Measurements from ENCODE around the gene SLC7A11. TPM values are rescaled to one million over a fixed set of nuclear protein-coding genes. Genes with fewer than 3 reads are reported as not detected.

Gene SLC7A11
- total and polyA plus RNA-seq, 2 experiments from 2014 or later: 10.0 to 33.9 TPM

DNA sequence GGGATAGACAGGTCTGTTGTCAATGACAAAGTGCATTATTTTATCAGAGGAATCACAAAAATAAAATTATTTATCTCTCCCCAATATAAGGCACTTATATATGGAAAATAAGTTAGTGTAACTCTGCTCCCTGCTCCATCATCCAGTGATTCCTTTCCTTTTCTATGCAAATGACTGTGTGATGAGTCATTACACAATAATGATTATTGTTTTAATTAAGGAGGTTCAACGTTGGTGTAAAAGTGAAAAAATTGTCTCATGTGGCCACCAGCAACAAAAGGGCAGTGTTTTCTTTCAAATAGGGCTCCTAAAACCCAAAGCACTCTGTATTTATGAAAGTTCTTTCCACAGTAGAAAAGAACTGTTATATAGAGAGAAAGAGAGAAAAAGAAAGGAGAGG is 16.7 kb downstream of the SLC7A11 start:
- H3K79me2 ChIP-seq (replicated peaks; ENCODE audit: insufficient read depth): peaks cover 34% of the 10 kb centered on the region
- no peak for TF ChIP-seq ZNF114 (CRISPR knock-in tag; IDR thresholded peaks at IDR 0.05)
- 0 out of 2 replicates have a peak, but pooled peaks have one; percentile 27 for TF ChIP-seq NANOG (IDR thresholded peaks at IDR 0.05; ENCODE audit: borderline replicate concordance)
- no peak for TF ChIP-seq JUNB (IDR thresholded peaks at IDR 0.05; ENCODE audit: unreplicated experiment)
- H3F3A ChIP-seq (replicated peaks; ENCODE audit: low read depth): no peaks in the 10 kb centered on the region
- no peak overlapping the region for H2AFZ ChIP-seq
- peak overlapping the region; percentile 7; the same call in 2 of the 3 replicates for H3K4me3 Mint-ChIP-seq
- H3K27ac ChIP-seq (ENCODE audit: low read depth): peak overlapping the region; percentile 45; the same call in 1 of the 2 replicates
- peak overlapping the region; percentile 41; the same call in 1 of the 2 replicates for H3K27ac Mint-ChIP-seq
- ATAC-seq (no peak), DNase-seq (ENCODE audit: low spot score) (no peak)
- H3K4me3 ChIP-seq: no peak overlapping the region
- peaks cover 64% of the 10 kb centered on the region for H3K4me1 ChIP-seq (ENCODE audit: insufficient read depth)
- no peaks in the 10 kb centered on the region for H4K20me1 ChIP-seq (replicated peaks; ENCODE audit: insufficient read depth)
- peaks cover 55% of the 10 kb centered on the region for H3K36me3 Mint-ChIP-seq (ENCODE audit: low read depth)
- H3K4me2 ChIP-seq: peak overlapping the region; percentile 63
- H3K9me3 Mint-ChIP-seq: no peaks in the 10 kb centered on the region
- H3K27me3 Mint-ChIP-seq (ENCODE audit: insufficient read depth, low read depth, poor library complexity): no peaks in the 10 kb centered on the region
- H3K9me2 ChIP-seq (ENCODE audit: insufficient read depth): no peaks in the 10 kb centered on the region
- H3K36me3 ChIP-seq (ENCODE audit: insufficient read depth): no peaks in the 10 kb centered on the region; the same call in 1 of the 2 replicates
- H3K4me1 Mint-ChIP-seq: peaks cover 71% of the 10 kb centered on the region
- H3K27me3 ChIP-seq (ENCODE audit: insufficient read depth): no peaks in the 10 kb centered on the region

DNA sequence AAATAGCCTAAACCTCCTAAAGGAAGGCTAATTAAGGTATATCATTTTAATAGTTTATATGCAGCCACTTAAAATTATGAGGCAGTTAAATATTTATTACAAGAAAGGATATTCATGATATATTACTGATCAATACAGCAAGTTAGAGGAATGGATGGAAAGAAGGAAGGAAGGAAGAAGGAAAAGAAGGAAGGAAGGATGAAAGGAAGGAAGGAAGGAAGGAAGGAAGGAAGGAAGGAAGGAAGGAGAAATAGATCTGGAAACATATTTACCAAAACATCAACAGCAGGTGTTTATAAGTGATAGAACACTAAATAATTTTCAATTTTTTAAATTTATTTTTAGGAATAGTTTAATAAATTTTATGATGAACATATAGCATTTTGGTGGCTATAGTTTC is 17.5 kb downstream of the SLC7A11 start:
- no peak overlapping the region for H3K27ac Mint-ChIP-seq
- DNase-seq (ENCODE audit: low spot score) (no peak), ATAC-seq (no peak)
- H3F3A ChIP-seq (replicated peaks; ENCODE audit: low read depth): no peaks in the 10 kb centered on the region
- no peak overlapping the region for H3K4me3 ChIP-seq
- H3K4me1 ChIP-seq (ENCODE audit: insufficient read depth): peaks cover 64% of the 10 kb centered on the region
- peaks cover 52% of the 10 kb centered on the region for H3K36me3 Mint-ChIP-seq (ENCODE audit: low read depth)
- H2AFZ ChIP-seq: no peak overlapping the region
- H3K9me2 ChIP-seq (ENCODE audit: insufficient read depth): no peaks in the 10 kb centered on the region
- H3K27ac ChIP-seq (ENCODE audit: low read depth): no peak overlapping the region; the same call in 1 of the 2 replicates
- peaks cover 30% of the 10 kb centered on the region for H3K79me2 ChIP-seq (replicated peaks; ENCODE audit: insufficient read depth)
- no peaks in the 10 kb centered on the region for H3K9me3 Mint-ChIP-seq
- no peaks in the 10 kb centered on the region for H4K20me1 ChIP-seq (replicated peaks; ENCODE audit: insufficient read depth)
- no peaks in the 10 kb centered on the region for H3K27me3 ChIP-seq (ENCODE audit: insufficient read depth)
- peaks cover 65% of the 10 kb centered on the region for H3K4me1 Mint-ChIP-seq
- H3K4me2 ChIP-seq: no peak overlapping the region
- H3K27me3 Mint-ChIP-seq (ENCODE audit: insufficient read depth, low read depth, poor library complexity): no peaks in the 10 kb centered on the region
- no peaks in the 10 kb centered on the region; the same call in 1 of the 2 replicates for H3K36me3 ChIP-seq (ENCODE audit: insufficient read depth)
- TF ChIP-seq ZNF331 (CRISPR knock-in tag; IDR thresholded peaks at IDR 0.05; ENCODE audit: low read depth): no peak
- no peak for TF ChIP-seq CREB1 (CRISPR knock-in tag; IDR thresholded peaks at IDR 0.05; ENCODE audit: low read depth)
- TF ChIP-seq, protein P1, sequence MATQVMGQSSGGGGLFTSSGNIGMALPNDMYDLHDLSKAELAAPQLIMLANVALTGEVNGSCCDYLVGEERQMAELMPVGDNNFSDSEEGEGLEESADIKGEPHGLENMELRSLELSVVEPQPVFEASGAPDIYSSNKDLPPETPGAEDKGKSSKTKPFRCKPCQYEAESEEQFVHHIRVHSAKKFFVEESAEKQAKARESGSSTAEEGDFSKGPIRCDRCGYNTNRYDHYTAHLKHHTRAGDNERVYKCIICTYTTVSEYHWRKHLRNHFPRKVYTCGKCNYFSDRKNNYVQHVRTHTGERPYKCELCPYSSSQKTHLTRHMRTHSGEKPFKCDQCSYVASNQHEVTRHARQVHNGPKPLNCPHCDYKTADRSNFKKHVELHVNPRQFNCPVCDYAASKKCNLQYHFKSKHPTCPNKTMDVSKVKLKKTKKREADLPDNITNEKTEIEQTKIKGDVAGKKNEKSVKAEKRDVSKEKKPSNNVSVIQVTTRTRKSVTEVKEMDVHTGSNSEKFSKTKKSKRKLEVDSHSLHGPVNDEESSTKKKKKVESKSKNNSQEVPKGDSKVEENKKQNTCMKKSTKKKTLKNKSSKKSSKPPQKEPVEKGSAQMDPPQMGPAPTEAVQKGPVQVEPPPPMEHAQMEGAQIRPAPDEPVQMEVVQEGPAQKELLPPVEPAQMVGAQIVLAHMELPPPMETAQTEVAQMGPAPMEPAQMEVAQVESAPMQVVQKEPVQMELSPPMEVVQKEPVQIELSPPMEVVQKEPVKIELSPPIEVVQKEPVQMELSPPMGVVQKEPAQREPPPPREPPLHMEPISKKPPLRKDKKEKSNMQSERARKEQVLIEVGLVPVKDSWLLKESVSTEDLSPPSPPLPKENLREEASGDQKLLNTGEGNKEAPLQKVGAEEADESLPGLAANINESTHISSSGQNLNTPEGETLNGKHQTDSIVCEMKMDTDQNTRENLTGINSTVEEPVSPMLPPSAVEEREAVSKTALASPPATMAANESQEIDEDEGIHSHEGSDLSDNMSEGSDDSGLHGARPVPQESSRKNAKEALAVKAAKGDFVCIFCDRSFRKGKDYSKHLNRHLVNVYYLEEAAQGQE (IDR thresholded peaks at IDR 0.05; ENCODE audit: unreplicated experiment): no peak
- TF ChIP-seq, protein P2, sequence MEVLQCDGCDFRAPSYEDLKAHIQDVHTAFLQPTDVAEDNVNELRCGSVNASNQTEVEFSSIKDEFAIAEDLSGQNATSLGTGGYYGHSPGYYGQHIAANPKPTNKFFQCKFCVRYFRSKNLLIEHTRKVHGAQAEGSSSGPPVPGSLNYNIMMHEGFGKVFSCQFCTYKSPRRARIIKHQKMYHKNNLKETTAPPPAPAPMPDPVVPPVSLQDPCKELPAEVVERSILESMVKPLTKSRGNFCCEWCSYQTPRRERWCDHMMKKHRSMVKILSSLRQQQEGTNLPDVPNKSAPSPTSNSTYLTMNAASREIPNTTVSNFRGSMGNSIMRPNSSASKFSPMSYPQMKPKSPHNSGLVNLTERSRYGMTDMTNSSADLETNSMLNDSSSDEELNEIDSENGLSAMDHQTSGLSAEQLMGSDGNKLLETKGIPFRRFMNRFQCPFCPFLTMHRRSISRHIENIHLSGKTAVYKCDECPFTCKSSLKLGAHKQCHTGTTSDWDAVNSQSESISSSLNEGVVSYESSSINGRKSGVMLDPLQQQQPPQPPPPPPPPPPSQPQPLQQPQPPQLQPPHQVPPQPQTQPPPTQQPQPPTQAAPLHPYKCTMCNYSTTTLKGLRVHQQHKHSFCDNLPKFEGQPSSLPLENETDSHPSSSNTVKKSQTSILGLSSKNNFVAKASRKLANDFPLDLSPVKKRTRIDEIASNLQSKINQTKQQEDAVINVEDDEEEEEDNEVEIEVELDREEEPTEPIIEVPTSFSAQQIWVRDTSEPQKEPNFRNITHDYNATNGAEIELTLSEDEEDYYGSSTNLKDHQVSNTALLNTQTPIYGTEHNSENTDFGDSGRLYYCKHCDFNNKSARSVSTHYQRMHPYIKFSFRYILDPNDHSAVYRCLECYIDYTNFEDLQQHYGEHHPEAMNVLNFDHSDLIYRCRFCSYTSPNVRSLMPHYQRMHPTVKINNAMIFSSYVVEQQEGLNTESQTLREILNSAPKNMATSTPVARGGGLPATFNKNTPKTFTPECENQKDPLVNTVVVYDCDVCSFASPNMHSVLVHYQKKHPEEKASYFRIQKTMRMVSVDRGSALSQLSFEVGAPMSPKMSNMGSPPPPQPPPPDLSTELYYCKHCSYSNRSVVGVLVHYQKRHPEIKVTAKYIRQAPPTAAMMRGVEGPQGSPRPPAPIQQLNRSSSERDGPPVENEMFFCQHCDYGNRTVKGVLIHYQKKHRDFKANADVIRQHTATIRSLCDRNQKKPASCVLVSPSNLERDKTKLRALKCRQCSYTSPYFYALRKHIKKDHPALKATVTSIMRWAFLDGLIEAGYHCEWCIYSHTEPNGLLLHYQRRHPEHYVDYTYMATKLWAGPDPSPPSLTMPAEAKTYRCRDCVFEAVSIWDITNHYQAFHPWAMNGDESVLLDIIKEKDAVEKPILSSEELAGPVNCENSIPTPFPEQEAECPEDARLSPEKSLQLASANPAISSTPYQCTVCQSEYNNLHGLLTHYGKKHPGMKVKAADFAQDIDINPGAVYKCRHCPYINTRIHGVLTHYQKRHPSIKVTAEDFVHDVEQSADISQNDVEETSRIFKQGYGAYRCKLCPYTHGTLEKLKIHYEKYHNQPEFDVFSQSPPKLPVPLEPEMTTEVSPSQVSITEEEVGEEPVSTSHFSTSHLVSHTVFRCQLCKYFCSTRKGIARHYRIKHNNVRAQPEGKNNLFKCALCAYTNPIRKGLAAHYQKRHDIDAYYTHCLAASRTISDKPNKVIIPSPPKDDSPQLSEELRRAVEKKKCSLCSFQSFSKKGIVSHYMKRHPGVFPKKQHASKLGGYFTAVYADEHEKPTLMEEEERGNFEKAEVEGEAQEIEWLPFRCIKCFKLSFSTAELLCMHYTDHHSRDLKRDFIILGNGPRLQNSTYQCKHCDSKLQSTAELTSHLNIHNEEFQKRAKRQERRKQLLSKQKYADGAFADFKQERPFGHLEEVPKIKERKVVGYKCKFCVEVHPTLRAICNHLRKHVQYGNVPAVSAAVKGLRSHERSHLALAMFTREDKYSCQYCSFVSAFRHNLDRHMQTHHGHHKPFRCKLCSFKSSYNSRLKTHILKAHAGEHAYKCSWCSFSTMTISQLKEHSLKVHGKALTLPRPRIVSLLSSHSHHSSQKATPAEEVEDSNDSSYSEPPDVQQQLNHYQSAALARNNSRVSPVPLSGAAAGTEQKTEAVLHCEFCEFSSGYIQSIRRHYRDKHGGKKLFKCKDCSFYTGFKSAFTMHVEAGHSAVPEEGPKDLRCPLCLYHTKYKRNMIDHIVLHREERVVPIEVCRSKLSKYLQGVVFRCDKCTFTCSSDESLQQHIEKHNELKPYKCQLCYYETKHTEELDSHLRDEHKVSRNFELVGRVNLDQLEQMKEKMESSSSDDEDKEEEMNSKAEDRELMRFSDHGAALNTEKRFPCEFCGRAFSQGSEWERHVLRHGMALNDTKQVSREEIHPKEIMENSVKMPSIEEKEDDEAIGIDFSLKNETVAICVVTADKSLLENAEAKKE (CRISPR knock-in tag; IDR thresholded peaks at IDR 0.05): no peak
- TF ChIP-seq ZNF114 (CRISPR knock-in tag; IDR thresholded peaks at IDR 0.05): no peak
- TF ChIP-seq STAT1 (IDR thresholded peaks at IDR 0.05; ENCODE audit: unreplicated experiment): no peak
- no peak for TF ChIP-seq EZH2phosphoT487 (IDR thresholded peaks at IDR 0.05; ENCODE audit: unreplicated experiment)
- TF ChIP-seq, protein P3, sequence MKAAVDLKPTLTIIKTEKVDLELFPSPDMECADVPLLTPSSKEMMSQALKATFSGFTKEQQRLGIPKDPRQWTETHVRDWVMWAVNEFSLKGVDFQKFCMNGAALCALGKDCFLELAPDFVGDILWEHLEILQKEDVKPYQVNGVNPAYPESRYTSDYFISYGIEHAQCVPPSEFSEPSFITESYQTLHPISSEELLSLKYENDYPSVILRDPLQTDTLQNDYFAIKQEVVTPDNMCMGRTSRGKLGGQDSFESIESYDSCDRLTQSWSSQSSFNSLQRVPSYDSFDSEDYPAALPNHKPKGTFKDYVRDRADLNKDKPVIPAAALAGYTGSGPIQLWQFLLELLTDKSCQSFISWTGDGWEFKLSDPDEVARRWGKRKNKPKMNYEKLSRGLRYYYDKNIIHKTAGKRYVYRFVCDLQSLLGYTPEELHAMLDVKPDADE (IDR thresholded peaks at IDR 0.05): no peak
- TF ChIP-seq JUNB (IDR thresholded peaks at IDR 0.05; ENCODE audit: unreplicated experiment): no peak
- no peak for TF ChIP-seq POLR2AphosphoS5 (IDR thresholded peaks at IDR 0.05; ENCODE audit: low read depth)
- TF ChIP-seq EZH2 (IDR thresholded peaks at IDR 0.05; ENCODE audit: low read depth, unreplicated experiment): no peak
- no peak for TF ChIP-seq NANOG (IDR thresholded peaks at IDR 0.05; ENCODE audit: borderline replicate concordance)
- H3K4me3 Mint-ChIP-seq: no peak overlapping the region

Measured in GM23338 (cell line).